DMS114 treated with DMSO at 0.1 percent for 48 hours (cell line): ENCODE measurements around the gene TRPM5.

Source experiments
- DNase-seq: peaks from one replicate; lab custom pipeline; 2025; ENCODE audit not compliant: unreplicated experiment; lab: John Stamatoyannopoulos, UW

TRPM5 gene

DNA sequence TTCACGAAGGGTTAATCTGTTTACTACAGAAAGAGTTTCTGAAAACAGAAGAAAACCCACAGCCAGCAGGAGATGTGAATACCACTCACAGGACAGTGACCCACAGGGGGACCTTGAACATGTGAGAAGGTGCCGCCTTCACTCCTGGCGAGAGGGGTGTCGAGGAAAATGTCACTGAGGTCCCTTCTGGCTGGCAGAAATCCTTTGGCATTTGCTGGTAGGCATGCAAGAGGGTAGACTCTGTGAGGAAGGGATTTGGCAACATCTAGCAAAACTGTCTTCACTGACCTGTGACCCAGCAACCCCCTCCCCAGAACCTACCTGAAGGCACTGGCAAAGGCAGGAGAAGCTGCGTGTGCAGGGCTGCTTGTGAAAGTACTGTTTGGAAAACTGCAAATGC, 9.1 kb upstream of the TRPM5 start:
- no peak for DNase-seq

GRCh38 chr11:2452321-2453012, 8.2 kb upstream of the TRPM5 start:
- DNase-seq = no peak

DNA sequence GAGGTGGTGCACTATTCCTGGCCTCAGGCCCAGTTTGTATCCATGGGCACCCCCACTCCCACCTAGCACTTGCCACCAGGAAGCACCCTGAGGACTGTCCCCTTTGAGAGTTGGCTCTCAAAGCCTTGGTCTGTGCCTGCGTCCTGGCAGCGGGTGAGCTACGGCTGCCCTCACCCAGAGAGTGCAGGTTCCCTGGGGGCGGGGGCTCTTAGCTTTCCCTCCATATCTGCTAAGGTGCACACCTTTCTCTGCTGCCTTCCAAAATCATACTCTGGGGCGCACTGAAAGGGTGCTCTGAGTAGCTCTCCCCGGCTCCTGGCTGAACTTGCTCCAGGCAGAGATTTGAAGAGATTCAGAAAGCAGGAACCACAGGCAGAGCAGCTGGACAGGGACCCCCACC, 7.6 kb upstream of the TRPM5 start:
- no peak for DNase-seq

DNA sequence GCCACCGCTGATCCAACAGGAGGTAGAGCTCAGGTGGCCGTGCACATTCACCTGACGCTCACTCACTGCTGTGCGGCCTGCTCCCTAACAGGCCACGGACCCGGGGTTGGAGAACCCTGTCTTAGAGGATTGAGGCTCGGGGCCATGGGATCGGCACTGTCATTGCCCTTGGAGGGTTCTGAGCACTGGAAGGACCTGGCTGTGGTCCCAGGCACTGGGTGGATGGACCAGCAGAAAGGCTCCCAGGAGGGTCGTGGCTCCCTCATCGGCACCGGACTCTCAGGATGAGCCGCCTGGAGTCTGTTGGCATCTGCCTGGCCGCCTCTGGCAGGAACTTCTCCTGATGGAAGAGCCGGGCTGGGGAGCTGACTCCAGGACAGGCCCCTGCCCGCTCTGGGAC, 7.0 kb upstream of the TRPM5 start:
- DNase-seq = no peak

DNA sequence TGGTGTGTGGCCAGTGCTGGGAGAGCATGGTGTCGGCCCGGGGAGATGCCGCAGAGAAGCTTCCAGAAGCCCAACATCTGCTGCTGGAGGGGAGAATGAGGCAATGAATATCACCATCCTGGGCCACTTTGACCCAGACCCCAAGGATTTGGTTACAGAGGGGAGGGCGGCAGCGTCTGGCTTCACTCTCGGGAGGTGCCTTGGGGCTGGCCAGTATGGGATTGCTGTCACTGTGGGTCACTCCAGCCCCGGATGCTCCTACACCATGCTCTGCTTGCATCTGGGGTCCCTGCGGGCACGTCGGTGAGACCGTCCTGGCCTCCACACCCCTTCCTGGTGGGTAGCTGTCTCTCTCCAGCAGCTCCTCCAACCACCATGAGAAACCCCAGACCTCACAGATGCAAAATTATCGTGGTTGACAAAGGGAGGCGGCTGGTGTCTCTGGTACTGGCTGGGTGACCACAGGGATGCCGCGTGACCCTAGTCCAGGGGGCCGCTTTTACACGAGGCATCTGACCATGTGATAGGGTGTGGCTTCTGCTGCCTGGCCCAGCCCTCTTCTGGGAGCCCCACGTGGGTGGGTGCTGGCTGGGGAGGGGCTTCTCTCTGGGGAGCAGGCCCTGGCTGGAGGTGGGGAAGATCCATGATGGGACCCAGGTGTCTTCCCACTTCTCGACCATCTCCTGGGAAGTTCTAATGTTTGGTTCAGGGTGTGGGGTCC, 6.2 kb upstream of the TRPM5 start:
- DNase-seq = no peak

GRCh38 chr11:2449548-2450320, 5.4 kb upstream of the TRPM5 start:
- DNase-seq = no peak

DNA sequence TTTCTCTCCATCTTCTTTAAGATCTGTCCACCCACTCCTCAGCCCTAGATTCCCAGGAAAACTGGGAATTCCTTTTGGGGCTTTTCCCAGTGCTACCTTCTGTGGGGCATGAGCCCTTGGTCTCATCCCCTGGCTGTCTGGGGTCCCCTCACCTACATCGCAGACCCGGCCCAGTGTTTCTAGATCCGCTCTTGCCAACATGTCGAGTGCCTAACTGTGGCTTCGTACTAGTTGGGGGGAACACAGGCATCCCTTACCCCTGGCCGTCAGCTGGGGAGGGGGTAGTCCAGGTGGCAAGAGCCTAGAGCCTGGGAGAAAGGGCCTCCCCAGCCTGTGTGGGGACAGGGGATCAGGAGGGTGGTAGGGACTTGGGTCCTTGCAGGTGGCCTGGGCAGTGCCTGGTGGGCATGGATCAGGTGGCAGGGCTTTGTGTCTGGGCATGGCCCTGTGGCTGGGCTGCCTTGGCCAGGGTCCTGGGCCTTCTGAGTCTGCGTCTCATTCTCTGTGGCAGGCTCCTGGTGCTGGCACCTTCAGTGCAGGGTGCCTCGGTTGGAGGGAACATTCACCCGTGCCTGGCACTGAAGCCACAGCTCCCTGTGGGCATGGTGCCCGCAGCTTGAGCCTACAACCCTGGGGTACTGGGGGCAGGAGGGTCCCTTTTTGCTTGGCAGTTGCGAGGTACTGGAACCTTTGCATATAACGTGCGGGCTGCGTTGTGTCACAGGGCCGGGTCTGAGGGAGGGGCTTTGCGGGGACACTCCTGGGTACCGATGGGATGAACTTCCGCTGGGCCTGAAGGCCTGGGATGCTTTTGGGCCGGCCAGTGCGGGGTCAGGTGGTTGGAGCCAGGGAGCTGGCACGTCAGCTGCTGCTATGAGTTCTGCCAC, 4.6 kb upstream of the TRPM5 start:
- no peak for DNase-seq

DNA sequence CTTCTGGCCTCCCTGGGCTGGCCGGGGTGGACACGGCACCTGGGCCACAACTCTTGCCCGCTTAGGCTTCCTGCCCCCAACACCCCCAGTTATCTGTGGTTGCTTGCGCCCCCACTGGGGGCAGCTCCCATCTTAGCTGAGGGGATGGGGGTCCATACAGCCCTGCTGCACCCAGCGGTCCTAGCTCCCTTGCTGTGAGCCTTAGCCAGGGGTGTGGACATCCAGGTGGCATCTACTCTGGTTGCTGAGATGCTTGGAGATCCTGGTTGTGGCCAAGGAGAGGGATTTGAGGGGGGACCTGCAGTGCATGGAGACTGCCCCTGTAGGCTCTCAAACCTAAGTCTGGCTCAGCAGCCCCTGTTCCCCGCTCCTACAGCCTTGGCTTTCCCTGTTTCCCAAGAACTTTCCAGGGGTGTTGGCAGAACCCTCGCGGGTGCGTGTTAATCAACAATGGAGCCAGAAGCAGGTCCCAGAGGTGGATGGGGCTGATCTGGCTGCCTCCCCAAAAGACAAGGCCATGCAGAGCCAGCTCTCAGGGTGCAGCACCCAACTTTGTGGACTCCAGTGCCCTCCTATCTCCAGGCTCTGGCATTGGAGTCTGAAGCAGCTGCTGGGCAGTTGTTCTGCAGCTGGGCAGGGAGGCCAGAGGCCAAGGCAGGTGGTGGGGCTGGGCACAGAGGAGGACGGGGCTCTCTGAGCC, 3.8 kb upstream of the TRPM5 start:
- DNase-seq = no peak

- DNase-seq = no peak
Measured at GRCh38 chr11:2447253-2447950, 3.1 kb upstream of the TRPM5 start.

DNA sequence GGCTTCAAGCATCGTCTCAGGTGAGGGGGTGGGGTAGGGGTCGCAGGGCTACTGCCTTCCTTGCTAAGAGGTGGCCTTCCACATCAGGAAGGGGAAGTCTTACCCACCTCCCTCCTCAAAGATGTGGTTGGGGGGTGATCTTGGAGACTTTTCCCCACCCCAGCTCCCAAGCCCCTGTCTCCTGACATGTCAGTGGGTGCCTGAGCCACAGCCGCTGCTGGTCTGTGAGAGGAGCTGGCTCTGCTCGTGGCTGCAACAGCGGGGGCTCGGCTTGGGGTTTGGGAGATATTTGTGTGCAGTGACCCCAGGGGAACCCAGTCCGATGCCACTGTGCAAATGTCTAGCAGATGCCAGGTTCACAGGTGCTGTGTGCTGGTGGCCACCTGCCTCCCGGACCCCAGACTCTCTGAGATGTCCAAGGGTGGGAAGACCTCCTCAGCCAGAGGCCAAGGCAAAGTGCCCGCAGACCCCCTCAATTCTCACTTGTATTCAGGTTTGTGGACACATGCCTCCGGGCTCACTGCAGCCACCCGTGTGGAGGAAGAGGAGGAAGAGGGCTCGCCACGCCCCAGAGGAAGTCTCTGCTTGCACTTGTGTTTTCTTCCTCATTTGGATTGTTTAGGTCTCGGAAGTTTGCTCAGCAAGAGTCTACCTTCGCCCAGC, 2.4 kb upstream of the TRPM5 start:
- DNase-seq = no peak

DNA sequence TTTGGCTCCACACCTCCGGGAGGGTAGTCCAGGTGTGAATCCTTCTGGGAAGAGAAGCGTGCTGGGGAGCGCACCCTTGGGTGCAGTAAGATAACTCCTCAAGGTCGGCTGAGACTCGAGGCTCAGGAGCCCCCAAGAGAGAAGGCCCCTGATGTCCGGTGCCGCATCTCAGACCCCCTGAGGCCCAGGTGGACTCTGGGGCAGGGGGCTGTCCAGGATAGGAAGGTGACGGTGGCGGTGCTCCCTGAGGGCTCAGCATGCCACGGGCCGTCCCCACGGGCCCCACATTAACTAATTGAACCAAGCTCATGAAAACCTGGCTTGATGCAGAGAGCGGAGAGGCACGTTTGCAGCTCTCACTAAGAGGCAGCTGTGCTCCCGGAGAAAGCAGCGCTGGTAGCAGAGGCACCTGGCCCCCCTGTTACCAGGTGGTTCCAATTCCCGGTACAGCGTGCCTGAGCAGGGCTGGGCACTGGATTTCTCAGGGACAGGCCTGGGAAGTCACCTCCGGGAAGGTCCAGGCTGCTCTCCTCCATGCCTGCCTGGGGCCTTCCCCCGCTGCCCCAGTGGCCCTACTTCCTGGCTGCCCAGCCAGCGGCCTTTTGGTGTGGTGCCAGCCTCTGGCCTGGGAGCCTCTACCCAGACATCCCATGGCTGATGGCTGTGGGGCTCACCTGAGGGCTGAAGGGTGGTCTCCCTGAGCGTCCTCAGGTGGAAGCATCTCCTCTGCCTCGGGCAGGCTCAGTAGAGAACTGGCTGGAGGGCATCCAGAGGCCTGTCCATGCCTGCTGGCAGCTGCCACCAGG, 1.6 kb upstream of the TRPM5 start:
- no peak for DNase-seq

- DNase-seq = peak; percentile 11
Measured at GRCh38 chr11:2444821-2445745, 769 bp upstream of the TRPM5 start, which contains the start of gene KCNQ1. Gene KCNQ1, plus strand, starts transcription at chr11:2445008. Its CDS starts 91 bp downstream, at chr11:2445099.

DNA sequence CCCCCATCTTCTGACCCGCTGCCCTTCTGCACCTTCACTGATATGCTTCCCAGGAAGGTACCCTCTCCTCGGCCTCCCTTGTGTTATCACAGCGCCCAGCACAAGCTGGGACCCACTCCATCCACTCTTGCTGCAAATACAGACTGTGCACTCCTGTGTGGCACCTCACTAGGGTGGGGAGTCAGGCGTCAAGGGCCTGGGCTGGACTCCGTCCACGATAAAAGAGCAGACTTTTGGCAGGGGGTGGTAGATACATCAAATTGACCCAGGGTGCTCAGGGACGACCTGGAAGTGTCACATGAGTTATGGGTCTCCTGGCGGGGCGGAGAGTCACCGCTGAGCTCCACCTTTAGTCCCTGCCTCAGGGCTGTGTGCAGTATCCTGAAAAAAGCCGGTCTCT, 908 bp downstream of the TRPM5 start:
- no peak for DNase-seq

GRCh38 chr11:2442589-2442988, 1.7 kb downstream of the TRPM5 start:
- DNase-seq = no peak

DNA sequence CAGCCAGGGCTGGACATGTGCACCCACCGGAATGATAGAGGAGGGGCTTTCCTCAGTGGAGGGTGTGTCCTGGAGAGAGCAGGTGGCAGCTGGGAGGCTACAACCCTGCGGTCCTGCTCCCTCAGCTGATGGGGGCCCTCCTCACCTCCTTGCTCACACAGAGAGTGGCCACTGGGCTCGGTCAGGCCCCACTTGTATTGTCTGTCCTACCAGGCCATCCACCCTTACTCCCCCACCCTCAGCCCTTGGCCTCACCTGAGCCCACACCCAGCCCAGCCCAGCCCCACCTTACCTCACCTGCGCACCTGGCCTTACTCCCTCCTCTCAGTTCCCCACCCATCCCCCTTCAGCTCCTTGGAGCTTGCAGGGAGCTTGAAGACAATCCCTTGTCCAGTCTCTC, 3.1 kb downstream of the TRPM5 start:
- no peak for DNase-seq

GRCh38 chr11:2440646-2441045, 3.7 kb downstream of the TRPM5 start:
- no peak for DNase-seq

- DNase-seq = no peak
Measured at GRCh38 chr11:2439820-2440219, 4.5 kb downstream of the TRPM5 start.
